ENCODE results near the gene CROCC2. TPM values are rescaled to one million over a fixed set of nuclear protein-coding genes. Genes with fewer than 3 reads are reported as not detected.

CROCC2 gene
- total RNA-seq, 1 donor from 2014 or later = under 0.01 TPM

DNA sequence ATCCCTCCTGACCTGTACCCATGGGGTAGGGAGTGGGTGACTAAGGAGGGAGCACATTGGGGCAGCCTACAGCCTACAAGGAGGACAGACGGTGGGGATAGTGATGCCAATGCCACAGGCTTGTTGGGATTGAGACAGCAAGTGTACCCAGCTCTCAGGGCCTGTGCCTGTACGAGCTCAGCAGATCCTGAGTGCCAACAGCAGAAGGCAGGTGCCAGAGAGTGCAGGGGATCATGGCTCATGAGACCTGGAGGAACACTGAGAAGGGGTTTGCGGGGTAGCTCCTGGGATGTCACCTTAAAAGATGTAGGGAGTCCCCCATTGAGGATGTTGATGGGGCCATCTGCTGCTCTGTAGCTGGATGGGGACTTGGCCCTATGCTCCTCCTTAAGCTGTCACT is 82.0 kb downstream of the CROCC2 start:
- no peak for DNase-seq (ENCODE audit: low read depth)

DNA sequence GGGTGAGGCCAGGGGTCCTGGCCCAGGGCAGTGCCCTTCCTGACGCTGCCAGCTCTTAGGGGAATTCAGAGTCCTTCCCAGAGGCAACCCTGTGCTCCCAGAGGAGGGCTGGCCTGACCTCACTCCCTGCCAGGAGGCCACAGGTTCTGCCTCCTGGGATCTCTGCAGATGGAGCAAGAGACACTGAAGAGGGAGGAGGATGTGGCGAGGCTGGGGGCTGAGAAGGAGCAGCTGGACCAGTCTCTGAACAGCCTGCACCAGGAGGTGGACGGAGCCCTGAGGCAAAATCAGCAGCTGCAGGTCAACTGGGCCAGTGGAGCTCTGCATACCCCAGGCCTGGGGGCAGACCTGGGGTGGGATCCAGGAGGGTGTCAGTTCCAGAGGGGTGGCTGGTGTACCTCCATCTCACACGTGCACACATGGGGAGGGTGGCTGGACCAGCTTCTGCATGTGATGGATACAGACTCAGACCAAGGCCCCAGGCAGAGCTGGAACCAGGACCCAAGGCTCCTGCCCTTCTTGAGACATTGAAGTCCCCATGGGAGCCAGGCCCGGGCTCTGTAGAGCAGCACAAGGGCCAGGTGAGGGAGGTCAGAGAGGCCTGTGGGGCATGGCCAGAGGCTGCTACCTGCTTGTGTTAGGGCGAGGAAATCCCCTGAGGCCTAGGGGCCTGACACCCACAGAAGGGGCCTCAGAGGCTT is 82.6 kb downstream of the CROCC2 start:
- no peak for DNase-seq (ENCODE audit: low read depth)

DNA sequence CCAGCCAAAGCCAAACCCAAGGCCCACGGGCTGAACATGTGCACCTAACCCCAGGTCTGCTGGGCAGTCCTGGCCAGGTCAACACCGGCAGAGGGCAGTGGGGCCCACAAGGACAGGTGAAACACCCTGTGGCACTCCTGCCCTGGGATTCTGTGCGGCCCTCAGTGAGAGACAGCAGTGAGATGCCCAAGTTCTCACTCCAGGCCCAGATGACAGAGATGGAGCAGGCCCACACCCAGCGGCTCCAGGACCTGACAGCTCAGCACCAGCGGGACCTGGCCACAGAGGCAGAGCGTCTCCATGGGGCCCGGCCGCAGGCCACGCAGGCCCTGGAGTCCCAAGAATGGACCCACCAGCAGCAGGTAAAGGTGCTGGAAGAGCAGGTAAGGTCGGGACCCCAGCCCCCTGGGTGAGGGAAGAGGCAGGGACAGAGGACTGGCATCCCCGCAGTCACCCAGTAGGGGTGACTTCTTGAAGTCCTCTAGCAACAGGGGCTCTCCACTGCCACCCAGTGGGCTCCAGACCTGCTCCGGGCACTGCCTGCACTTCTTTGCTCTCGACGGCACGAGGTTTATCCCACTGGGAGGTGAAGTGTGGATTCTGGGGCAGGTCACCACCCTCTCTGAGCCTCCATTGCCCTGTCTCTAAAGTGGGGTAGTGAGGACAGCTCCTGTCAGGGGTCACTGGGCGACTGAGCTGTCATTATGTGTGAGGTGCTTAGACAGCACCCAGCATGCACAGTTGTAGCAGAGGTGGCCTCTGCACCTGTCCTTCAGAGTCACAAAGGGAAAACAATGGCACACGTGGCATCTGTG is 83.5 kb downstream of the CROCC2 start:
- DNase-seq (ENCODE audit: low read depth) = no peak

DNA sequence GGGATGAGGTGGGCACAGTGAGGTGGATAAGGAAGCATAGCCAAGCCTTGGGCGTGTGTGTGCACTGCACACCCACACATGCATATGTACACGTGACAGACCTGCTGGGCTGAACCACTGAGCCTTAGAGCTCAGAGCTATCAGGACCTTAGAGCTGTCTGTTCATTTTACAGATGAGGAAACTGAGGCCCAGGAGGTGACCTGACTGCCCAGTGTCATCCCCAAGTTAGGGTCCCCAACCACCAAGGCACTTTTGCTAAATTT is 84.1 kb downstream of the CROCC2 start:
- no peak for DNase-seq (ENCODE audit: low read depth)

DNA sequence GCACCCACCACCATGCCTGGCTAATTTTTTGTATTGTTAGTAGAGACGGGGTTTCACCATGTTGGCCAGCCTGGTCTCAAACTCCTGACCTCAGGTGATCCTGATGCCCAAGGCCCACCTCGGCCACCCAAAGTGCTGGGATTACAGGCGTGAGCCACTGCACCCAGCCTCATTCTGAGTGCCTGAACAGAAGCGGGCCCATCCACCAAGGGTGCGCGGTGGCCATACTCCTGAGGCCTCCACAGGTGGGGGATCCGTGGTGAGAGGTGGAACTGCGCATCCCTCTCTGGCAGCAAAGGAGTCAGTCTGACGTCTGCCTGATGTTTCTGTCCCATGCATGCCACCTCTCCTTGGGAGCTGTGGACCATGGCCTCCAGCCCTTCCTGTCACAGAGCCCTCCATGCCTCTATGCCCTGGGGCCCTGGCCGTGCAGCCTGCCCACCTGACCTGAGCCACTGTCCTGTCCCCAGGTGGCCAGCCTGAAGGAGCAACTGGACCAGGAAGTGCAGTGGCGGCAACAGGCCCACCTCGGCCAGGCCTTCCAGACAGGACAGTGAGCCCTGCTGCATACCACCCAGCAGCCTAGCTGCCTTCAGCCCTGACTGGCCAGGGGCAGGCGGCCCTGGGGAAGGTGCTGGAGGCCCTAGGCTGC is 84.7 kb downstream of the CROCC2 start:
- DNase-seq (ENCODE audit: low read depth) = no peak

DNA sequence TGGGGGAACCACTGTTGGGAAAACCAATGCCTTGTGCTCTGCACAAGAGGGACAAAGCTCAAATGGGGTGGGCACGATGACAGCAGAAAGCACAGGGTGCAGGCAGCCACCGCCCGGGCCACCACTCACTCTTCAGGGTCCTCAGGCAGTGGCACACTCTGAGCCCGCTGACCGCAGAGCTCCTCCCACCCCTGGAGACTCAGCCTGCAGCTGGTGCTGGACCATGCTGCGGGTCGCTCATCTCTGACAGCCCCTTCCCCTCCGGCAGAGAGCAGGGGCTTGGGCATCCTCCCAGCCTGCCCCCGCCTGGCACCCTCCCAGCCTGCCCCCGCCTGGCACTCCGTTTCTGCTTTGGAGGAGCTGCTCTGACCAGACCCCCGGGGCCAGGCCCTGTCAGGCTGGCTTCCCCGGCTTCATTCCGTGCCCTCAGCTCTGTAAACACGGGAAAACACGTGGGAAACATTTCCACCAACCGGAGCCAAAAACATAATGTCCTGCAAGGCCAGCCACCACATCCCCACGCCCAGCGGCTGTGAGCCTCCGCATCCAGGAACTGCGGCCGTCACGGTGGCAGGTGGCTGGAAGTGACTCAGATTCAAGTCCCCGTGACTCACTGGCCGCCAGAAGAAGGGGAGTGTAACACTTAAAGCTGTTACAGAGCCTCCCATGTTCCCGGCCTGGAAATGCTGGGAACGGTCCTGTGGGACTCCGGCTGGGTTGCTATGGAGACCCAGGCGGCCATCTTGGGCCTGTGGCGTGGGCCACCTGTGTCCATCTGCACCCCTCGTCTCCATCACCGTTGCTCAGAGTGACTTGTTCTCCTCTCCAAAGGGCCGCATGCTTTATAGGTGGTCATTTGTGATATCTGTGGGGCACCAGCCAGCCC is 85.5 kb downstream of the CROCC2 start:
- peak; percentile 95 for DNase-seq (ENCODE audit: low read depth)

DNA sequence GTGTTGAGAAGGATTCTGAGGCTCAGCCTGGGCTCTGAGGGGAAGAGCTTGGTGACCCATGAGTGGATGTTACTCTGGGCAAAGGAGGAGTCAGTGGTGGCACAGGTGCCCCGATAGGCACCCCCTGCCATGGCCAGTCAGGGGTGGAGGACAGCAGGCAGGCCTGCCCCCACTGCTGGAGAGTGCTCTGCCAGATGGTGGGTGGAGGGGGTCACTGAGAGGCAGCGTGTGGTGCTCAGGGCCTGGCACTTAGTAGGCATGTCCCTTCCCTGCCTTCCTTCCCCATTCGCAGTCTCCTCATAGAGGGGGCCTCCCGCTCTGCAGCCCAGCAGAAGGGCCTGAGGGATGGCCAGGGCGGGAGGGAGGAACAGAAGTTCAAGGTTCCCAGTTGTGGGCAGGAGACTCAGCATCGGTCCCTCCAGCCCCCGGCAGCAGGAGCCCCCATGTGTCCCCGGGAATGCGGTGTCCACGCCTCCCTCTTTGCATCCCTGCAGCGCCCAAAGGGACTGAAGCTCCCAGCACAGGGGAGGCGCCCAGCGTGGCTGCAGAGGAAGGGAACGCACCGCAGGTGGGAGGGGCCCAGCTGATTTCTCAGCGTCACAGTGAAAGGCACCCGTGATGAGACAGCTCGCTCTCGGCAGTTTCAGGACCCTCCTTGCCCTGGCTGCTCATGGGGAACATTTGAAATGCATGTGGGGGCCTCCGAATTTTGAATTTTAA is 86.6 kb downstream of the CROCC2 start:
- no peak for DNase-seq (ENCODE audit: low read depth)

DNA sequence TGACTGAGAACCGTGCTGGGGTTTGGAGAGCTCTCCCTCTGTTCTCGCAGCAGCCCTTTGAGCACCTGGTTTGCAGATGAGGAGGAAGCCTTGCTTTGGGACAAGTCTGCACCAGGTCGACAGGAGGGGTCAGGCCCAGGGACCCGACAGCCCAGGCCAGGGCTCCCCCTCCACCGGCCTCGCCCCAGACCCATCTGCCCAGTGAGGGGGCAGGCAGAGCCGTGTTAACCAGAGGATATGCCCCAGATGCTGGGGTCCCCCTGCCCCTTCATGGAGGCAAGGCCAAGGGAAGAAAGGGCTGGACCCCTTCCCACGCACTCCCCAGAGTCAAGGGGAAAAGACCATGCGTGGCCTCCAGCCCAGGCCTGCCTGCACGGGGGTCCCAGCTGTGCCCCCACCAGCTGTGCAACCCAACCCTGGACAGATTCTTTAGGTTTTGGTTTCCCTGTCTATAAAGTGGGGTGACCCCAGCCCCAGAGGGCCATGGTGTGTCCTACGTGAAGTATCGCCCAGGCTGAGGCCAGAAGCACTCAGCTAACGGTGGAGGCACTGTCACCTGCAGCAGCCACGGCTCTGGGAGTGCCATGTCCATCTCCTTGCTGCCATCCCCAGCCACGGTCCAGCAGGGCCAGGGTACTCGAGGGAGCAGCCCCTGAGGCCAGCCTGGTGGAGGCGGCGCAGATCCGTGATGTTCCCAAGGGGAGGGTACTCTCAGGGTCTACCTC is 87.5 kb downstream of the CROCC2 start:
- no peak for DNase-seq (ENCODE audit: low read depth)

DNA sequence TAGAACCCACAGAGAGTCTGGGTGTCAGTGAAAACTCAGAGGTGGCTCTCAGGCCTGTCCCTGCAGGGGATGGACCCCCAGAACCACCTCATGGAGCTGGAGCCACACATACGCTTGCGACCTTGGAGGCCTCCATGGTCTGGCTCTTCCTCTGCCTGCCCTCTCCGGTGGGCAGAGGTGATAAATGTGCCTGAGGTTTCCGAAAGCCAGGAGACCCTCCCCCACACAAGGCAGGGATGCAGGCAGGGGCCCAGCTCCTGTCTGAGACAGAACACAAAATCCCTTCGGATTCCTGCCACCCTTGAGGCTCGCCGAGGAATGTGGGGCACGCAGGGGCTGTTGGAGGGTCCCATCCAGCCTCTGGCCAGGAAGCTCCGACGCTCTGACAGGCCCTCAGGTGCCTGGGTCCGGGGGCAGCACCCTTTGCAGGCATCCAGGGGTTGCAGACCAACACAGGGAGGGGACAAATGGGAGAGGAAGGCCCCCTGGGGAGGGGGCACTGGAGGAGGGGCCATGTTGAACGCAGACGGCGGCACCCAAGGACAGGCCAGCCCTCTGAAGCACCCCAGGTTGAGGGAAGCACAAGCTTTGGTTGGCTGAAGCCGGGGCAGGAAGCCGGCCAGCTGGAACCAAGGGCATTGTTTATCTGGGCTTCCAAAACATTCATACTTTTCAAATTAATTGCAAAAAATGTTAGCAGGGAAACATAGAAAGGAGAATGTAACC is 88.2 kb downstream of the CROCC2 start:
- DNase-seq (ENCODE audit: low read depth) = no peak

DNA sequence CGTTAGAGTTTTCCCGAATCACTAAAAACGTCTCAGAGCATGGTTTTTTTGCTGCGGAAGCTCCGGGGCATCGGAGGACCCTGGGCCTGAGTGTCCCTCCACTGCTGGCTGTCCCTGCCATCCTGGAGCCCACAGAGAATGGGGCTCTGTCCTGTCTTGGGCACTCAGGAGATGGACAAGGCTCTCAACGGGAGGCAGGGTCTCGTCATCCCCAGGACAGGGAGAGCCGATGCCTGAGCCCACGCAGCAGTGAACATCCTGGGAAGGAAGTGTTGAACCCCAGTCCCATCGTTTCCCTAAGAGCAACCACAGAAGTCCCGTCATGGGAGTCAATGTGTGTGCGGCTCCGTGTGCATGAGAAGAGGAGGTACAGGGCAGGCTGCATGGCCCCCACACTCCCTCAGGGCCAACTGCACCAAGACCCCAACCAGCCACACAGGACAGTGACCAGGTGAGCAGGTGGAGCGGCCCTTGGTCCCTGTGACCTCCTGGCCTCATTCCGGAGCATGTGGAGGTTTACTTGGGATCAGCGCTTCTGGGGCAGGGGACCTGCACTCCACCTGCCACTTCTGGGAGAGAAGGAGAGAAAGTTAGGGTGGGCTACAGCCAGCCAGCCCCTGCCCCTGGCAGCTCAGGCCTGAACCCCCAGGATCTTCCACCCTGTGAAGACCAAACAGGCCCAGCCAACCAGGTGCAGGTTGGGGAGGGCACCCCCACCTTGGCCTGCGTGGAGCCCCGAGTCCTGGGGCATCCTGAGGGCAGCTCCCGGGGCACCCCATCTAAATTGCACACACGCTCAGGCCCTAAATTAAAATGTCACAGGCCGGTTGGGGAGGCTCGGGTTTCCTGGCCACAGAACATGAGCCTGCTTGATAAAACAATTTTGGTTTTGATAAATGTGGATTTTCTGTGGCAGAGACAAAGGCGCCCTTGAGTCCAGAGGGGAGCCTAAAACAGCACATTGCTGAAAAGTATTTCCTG is 89.2 kb downstream of the CROCC2 start:
- DNase-seq (ENCODE audit: low read depth) = no peak

DNA sequence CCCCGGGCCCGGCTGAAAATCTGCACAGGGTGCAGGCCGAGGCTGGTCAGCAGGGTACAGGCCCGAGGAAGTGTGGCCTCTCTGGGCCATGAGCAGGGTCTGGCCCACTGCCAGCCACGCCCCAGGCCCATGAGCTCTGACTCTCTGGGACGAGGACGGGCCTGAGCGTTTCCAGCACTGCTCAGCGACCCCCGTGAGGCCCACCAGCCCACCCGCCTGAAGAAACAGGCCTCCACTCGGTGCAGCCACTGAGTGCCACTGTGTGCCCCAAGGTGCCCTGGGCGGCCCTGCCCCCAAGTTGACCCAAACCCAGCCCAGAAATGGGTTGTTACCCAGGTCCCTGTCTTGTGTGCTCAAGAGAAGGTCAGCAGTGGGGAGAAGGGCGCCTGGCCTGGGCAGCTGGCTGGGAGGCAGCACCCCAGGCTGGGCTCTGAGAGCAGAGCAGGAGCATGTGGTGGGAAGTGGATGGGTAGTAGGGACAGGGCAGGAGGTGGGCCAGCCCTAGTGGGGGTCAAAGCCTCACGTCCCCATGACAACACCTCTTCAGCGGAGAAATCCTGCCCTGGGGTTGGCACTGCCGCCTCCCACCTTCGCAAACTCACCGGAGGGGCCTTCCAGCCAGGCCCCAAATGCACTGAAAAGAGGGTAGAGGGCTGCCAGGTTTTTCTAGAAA is 90.2 kb downstream of the CROCC2 start:
- no peak for DNase-seq (ENCODE audit: low read depth)

DNA sequence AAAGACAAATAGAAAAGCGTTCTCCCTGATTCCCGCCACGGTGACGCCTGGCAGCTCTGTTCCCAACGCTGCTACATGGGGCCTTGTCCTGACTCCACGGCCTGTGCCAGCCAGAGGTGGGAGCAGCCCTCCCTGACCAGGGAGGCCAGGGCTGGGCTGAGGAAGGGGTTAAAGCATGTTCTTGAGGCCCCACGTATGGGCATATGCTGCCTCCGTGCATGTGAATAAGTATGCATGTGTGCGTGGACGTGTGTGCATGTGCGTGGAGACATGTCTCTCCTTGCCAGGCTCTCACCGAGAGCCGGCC is 90.7 kb downstream of the CROCC2 start:
- no peak for DNase-seq (ENCODE audit: low read depth)

DNA sequence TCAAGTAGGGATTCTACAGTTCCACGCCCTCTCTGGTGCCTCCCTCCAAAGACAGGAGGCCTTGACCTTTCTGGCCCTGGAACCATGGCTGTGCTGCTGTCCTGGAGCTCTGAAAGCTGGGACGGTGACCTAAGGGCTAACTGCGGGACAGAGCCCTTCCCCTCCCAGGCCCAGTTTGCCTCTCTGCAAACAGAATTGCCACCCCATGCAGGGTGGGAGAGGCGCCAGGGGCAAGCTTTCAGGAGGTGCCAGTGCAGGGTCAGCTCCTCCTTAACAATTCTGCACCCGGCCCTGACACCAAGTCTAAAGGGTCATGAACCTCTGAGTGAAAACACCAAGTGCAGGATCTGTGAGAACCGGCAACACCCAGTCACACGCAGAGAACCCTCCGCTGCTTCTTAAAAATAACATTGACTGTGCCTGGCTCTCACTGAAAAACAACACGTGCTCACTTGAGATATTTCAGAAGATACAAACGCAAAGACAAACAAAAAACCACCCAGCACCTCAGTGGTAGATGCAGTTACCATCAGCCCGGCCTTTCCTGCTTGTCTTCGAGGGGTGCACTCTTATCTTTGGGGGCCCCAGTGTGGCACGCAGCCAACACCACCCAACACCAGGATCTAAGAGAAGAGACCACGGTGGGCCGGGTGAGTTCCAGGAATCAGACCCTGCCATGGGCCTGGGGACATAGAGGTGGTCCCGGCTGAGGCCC is 91.2 kb downstream of the CROCC2 start:
- DNase-seq (ENCODE audit: low read depth) = peak; percentile 47

DNA sequence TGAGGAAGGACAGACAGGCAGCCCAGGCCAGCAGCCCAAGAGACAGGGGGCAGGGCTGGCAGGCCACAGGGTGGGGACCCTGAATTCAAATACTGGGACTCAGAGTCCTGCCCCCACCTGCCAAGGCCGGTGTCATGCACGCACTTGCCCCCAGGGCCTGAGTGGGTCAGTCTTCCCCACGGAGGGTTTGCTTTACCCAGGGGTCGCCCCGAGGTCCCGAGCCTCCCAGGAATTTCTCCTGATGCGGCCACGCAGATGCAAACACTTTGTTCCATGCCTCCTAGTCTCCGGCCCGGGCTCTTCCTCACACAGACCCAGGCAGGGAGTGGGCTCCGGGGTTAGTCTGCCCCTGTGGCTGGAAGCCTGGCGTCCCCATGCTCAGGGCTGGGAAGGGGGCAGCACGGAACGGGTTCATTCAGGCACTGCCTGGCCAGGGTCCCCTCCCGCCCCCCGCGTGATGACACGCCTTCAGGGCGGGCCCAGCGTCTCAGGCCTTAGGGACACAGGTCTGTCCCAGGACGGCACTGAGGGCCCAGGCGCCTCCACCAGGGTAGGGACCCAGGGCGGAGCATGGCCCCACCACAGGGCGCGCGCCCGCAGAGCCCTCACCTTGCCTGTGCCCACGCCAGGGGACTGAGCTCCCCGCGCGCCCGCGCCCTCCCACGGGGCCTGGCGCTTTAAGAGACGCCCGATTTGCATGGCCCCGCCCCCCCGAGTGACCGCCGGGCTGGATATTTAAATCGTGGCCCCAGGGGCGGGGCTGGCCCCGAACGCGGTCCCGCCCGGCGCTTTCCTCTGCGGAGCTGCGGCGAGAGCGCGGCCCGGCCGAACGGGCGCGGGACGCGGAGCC is 91.9 kb downstream of the CROCC2 start, which contains the start of gene SNED1:
TSS of gene SNED1 (plus strand) at position 763 of the 850 bp plus-strand sequence. CDS start 220 bp downstream, outside the sequence.
- peak; percentile 50 for DNase-seq (ENCODE audit: low read depth)

DNA sequence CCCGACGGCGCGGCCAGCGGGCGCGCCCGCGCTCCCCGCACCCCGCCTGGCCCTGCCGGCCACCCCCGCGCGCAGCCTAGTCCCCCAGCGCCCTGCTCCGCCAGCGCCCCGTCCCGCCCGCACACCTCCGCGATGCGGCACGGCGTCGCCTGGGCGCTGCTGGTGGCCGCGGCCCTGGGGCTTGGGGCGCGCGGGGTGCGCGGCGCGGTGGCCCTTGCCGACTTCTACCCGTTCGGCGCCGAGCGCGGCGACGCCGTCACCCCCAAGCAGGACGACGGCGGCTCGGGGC is 92.5 kb downstream of the CROCC2 start:
- DNase-seq (ENCODE audit: low read depth) = no peak

DNA sequence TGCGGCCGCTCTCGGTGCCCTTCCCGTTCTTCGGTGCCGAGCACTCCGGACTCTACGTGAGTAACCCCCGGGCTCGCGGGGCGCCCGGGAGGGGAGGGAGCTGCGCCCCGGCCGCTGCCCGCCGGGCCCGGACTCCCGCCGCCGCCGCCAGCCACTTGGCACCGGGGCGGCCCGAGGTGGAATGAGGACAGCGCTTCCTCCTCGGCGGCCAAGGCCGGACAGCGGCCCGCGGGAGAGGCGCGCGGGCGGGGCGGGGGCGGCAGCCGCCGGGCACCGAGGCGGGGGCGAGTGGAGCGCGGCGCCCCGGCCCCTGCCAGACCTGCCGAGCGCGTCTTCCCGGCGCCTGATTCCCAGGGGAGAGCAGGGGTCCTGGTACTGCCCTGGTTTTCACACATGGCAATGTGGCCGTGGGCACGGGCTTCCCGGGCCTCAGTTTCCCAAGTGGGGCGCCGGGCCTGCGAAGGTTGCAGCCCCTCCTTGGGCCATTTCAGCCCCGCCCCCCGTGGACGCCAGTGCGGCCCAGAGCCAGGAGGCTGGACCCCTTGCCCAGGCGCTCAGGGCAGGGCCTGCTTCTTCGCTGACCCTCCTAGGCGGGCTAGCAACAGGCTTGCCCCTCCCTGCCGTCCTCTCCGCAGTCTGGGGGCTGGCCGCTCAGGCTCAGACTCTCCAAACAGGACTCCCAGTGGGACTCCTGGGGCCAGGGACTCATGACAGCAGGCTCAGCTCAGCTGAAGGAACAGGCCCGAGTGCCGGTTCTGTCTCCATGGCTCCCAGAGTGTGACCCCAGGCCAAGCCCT is 93.1 kb downstream of the CROCC2 start:
- DNase-seq (ENCODE audit: low read depth) = no peak

Measured in renal cortical epithelial cell (primary cell).